Measurements from ENCODE around the gene CAVIN4.

Gene CAVIN4

GRCh38 chr9:100554935-100555401 lies 22.9 kb upstream of the CAVIN4 start:
- Histone ChIP-seq H4K20me1 (ENCODE audit: insufficient read depth, low read length) (no peaks in the 10 kb centered on the region), H3K79me2 (ENCODE audit: insufficient read depth, low read length) (no peaks in the 10 kb centered on the region), H3K27ac (ENCODE audit: low read length) (no peak overlapping the region), H2AFZ (ENCODE audit: low read depth, low read length) (no peak overlapping the region), H3K27me3 (ENCODE audit: insufficient read depth, low read length, poor library complexity) (no peaks in the 10 kb centered on the region), H3K36me3 (ENCODE audit: insufficient read depth, low read length) (no peaks in the 10 kb centered on the region), H3K9ac (ENCODE audit: low read depth, low read length) (no peak overlapping the region), H3K4me1 (ENCODE audit: insufficient read depth, low read length) (no peaks in the 10 kb centered on the region), H3K9me3 (ENCODE audit: insufficient read depth, low read length, severe bottlenecking) (no peaks in the 10 kb centered on the region), H3K4me3 (ENCODE audit: low read depth in 1 of 2, low read length in 2 of 2) (no peak overlapping the region), H3K4me2 (ENCODE audit: insufficient read depth, low read length) (no peak overlapping the region)
- no peak for DNase-seq
- TF ChIP-seq CTCF (IDR thresholded peaks at IDR 0.05; ENCODE audit: borderline replicate concordance, extremely low read depth, low read length, poor library complexity, severe bottlenecking) (no peak), EZH2 (IDR thresholded peaks at IDR 0.05; ENCODE audit: borderline replicate concordance, low read depth, low read length, severe bottlenecking) (no peak)
- no peak for ATAC-seq (ENCODE audit: insufficient read depth, low read depth)

GRCh38 chr9:100555471-100555870 lies 22.4 kb upstream of the CAVIN4 start:
- Histone ChIP-seq H3K4me2 (ENCODE audit: insufficient read depth, low read length) (no peak overlapping the region), H3K27ac (ENCODE audit: low read length) (no peak overlapping the region), H3K36me3 (ENCODE audit: insufficient read depth, low read length) (no peaks in the 10 kb centered on the region), H3K9me3 (ENCODE audit: insufficient read depth, low read length, severe bottlenecking) (no peaks in the 10 kb centered on the region), H3K79me2 (ENCODE audit: insufficient read depth, low read length) (no peaks in the 10 kb centered on the region), H3K4me3 (ENCODE audit: low read depth in 1 of 2, low read length in 2 of 2) (no peak overlapping the region), H3K4me1 (ENCODE audit: insufficient read depth, low read length) (no peaks in the 10 kb centered on the region), H3K27me3 (ENCODE audit: insufficient read depth, low read length, poor library complexity) (no peaks in the 10 kb centered on the region), H3K9ac (ENCODE audit: low read depth, low read length) (no peak overlapping the region), H4K20me1 (ENCODE audit: insufficient read depth, low read length) (no peaks in the 10 kb centered on the region), H2AFZ (ENCODE audit: low read depth, low read length) (no peak overlapping the region)
- DNase-seq: no peak
- ATAC-seq (ENCODE audit: insufficient read depth, low read depth): no peak
- TF ChIP-seq EZH2 (IDR thresholded peaks at IDR 0.05; ENCODE audit: borderline replicate concordance, low read depth, low read length, severe bottlenecking): no peak
- no peak for TF ChIP-seq CTCF (IDR thresholded peaks at IDR 0.05; ENCODE audit: borderline replicate concordance, extremely low read depth, low read length, poor library complexity, severe bottlenecking)

DNA sequence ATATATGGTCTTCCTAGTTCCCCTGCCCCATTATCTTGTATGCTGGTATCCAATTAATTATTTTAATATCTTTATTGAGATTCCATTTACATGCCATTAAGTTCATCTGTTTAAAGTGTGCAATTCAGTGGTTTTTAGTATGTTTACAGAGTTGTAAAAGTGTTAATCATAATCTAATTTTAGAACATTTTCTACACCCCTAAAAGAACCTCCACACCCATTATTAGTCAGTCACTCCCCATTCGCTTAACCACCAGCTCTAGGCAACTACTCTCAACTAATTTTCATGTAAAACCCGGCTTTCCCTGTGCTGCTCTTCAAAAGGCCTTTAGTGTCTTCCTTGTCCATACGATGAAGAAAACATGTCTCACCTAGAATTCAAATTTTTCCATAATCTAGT lies 20.8 kb upstream of the CAVIN4 start:
- no peak overlapping the region for H3K27ac ChIP-seq (ENCODE audit: low read length)
- no peak for DNase-seq

More for the DNA sequence above, 20.8 kb upstream of the CAVIN4 start:
- no peaks in the 10 kb centered on the region for H3K4me1 ChIP-seq (ENCODE audit: insufficient read depth, low read length)
- H3K36me3 ChIP-seq (ENCODE audit: insufficient read depth, low read length): no peaks in the 10 kb centered on the region
- H4K20me1 ChIP-seq (ENCODE audit: insufficient read depth, low read length): no peaks in the 10 kb centered on the region
- H3K79me2 ChIP-seq (ENCODE audit: insufficient read depth, low read length): no peaks in the 10 kb centered on the region
- no peak overlapping the region for H3K4me2 ChIP-seq (ENCODE audit: insufficient read depth, low read length)
- no peak overlapping the region for H3K9ac ChIP-seq (ENCODE audit: low read depth, low read length)
- no peak for ATAC-seq (ENCODE audit: insufficient read depth, low read depth)
- H3K4me3 ChIP-seq (ENCODE audit: low read depth in 1 of 2, low read length in 2 of 2): no peak overlapping the region
- H3K9me3 ChIP-seq (ENCODE audit: insufficient read depth, low read length, severe bottlenecking): no peaks in the 10 kb centered on the region
- H2AFZ ChIP-seq (ENCODE audit: low read depth, low read length): no peak overlapping the region
- H3K27me3 ChIP-seq (ENCODE audit: insufficient read depth, low read length, poor library complexity): no peaks in the 10 kb centered on the region
- TF ChIP-seq EZH2 (IDR thresholded peaks at IDR 0.05; ENCODE audit: borderline replicate concordance, low read depth, low read length, severe bottlenecking) (no peak), CTCF (IDR thresholded peaks at IDR 0.05; ENCODE audit: borderline replicate concordance, extremely low read depth, low read length, poor library complexity, severe bottlenecking) (no peak)
